CD4-positive, CD25-positive, alpha-beta regulatory T cell (primary cell): Measurements from ENCODE around the gene UBE2K. TPM values are rescaled to one million over a fixed set of nuclear protein-coding genes. Genes with fewer than 3 reads are reported as not detected.
"Not testable (repeated sequence)": the region's sequence is repeated elsewhere in the genome, so short reads cannot be mapped to it uniquely, and the experiment has no call there.

Experiments
- ATAC-seq, 2 donors: fragments of 150-1000 bp; cut with Tn5 transposase; one replicate each; pipeline ENCODE4 v1.10.0; 2021; ENCODE audit warnings: low read depth in 2 of 2, moderate number of reproducible peaks in 2 of 2, moderate library complexity in 1 of 2
- DNase-seq, 3 donors: peaks; one replicate each; pipeline versions ENCODE4 v3.0.0 to v3.0.0-alpha.2; 2012 to 2022; ENCODE audit warnings: mixed read lengths in 1 of 3
- H3K27ac ChIP-seq: one replicate; pipeline ENCODE4 v1.7.0; 2013; ENCODE audit warnings: mild to moderate bottlenecking, low read length; ENCODE audit not compliant: insufficient read depth, poor library complexity, severe bottlenecking
- H3K27me3 ChIP-seq: one replicate; pipeline ENCODE4 v1.7.0; 2013; ENCODE audit warnings: low read length; ENCODE audit not compliant: control insufficient read depth, insufficient read depth
- H3K36me3 ChIP-seq: one replicate; pipeline ENCODE4 v1.7.0; 2013; ENCODE audit warnings: mild to moderate bottlenecking, low read length, moderate library complexity; ENCODE audit not compliant: control insufficient read depth, insufficient read depth
- H3K4me1 ChIP-seq: 2 replicates; pipeline ENCODE4 v1.7.0; 2013; ENCODE audit warnings: mild to moderate bottlenecking, low read length; ENCODE audit not compliant: insufficient read depth, control insufficient read depth, poor library complexity, severe bottlenecking
- H3K4me3 ChIP-seq: one replicate; pipeline ENCODE4 v1.7.0; 2013; ENCODE audit warnings: low read depth, mild to moderate bottlenecking, low read length, moderate library complexity
- H3K9me3 ChIP-seq, 2 experiments: 1 replicate in 1 of 2; 2 replicates in 1 of 2; pipeline ENCODE4 v1.7.0; 2013; ENCODE audit warnings: low read length in 2 of 2, mild to moderate bottlenecking in 1 of 2, moderate library complexity in 1 of 2; ENCODE audit not compliant: control insufficient read depth in 2 of 2
- H3K27ac Mint-ChIP-seq, 3 donors: one replicate each; pipeline ENCODE4 v1.8.0; 2020 to 2022; ENCODE audit warnings: mild to moderate bottlenecking in 3 of 3, mixed read lengths in 3 of 3, moderate library complexity in 2 of 3
- H3K27me3 Mint-ChIP-seq: one replicate; pipeline ENCODE4 v1.8.0; 2022; ENCODE audit warnings: mild to moderate bottlenecking, mixed read lengths
- H3K36me3 Mint-ChIP-seq: one replicate; pipeline ENCODE4 v1.8.0; 2020; ENCODE audit warnings: mixed read lengths
- H3K4me1 Mint-ChIP-seq, 4 donors: one replicate each; pipeline ENCODE4 v1.8.0; 2020 to 2022; ENCODE audit warnings: mixed read lengths in 4 of 4, mild to moderate bottlenecking in 1 of 4
- H3K4me3 Mint-ChIP-seq, 4 donors: one replicate each; pipeline ENCODE4 v1.8.0; 2020 to 2022; ENCODE audit warnings: mild to moderate bottlenecking in 4 of 4, mixed read lengths in 4 of 4, moderate library complexity in 3 of 4
- H3K9me3 Mint-ChIP-seq, 7 donors: one replicate each; pipeline ENCODE4 v1.8.0; 2020 to 2022; ENCODE audit warnings: mixed read lengths in 7 of 7, mild to moderate bottlenecking in 3 of 7, moderate library complexity in 2 of 7
- polyA plus RNA-seq, 4 donors: library from polyadenylated mRNA; unstranded; fragments of 300-500 nt; fragmentation: Illumina TruSeq; gene quantifications; one replicate each; pipeline ENCODE4 v1.2.3, GENCODE V29; 2021
- total RNA-seq: library from RNA; stranded (reverse); gene quantifications from one replicate; pipeline ENCODE4 v1.2.3, GENCODE V29; 2022

The UBE2K gene
- total and polyA plus RNA-seq, 5 donors from 2014 or later, result 56.0 to 96.6 (median 73.4) TPM

GRCh38 chr4:39785083-39785482 lies 87.1 kb downstream of the UBE2K start:
- no peak overlapping the region for H3K4me3 Mint-ChIP-seq
- ATAC-seq (no peak), DNase-seq (no peak)
- H3K4me1 Mint-ChIP-seq, result peaks cover 0 to 7% (median 4%) of the 10 kb centered on the region in 4 donors
- no peak overlapping the region for H3K27ac ChIP-seq
- no peak overlapping the region for H3K27ac Mint-ChIP-seq
- H3K9me3 Mint-ChIP-seq, result no peaks in the 10 kb centered on the region
- H3K27me3 Mint-ChIP-seq, result no peaks in the 10 kb centered on the region
- H3K27me3 ChIP-seq, result no peaks in the 10 kb centered on the region
- H3K4me3 ChIP-seq, result no peak overlapping the region
- peaks cover 6% of the 10 kb centered on the region for H3K36me3 Mint-ChIP-seq
- H3K36me3 ChIP-seq, result no peaks in the 10 kb centered on the region
- no peaks in the 10 kb centered on the region for H3K9me3 ChIP-seq
- no peaks in the 10 kb centered on the region for H3K4me1 ChIP-seq

- no peaks in the 10 kb centered on the region for H3K4me1 ChIP-seq
- Mint-ChIP-seq H3K27me3 (no peaks in the 10 kb centered on the region), H3K4me1 (peaks cover 0 to 5% (median 4%) of the 10 kb centered on the region in 4 donors), H3K9me3 (no peaks in the 10 kb centered on the region), H3K36me3 (peaks cover 3% of the 10 kb centered on the region), H3K27ac (no peak overlapping the region), H3K4me3 (no peak overlapping the region)
- H3K4me3 ChIP-seq, result no peak overlapping the region
- no peak overlapping the region for H3K27ac ChIP-seq
- no peaks in the 10 kb centered on the region for H3K36me3 ChIP-seq
- DNase-seq, result no peak
- no peaks in the 10 kb centered on the region for H3K9me3 ChIP-seq
- no peak for ATAC-seq
- H3K27me3 ChIP-seq, result no peaks in the 10 kb centered on the region
These were observed 88.9 kb downstream of the UBE2K start for GRCh38 chr4:39786838-39787237.

- no peak overlapping the region for H3K27ac ChIP-seq
- ATAC-seq (no peak), DNase-seq (no peak)
- Mint-ChIP-seq H3K27me3 (no peaks in the 10 kb centered on the region), H3K9me3 (no peaks in the 10 kb centered on the region), H3K27ac (no peak overlapping the region), H3K4me1 (peaks cover 0 to 5% (median under 1%) of the 10 kb centered on the region in 4 donors), H3K36me3 (no peaks in the 10 kb centered on the region), H3K4me3 (no peak overlapping the region)
- no peaks in the 10 kb centered on the region for H3K27me3 ChIP-seq
- no peaks in the 10 kb centered on the region for H3K36me3 ChIP-seq
- no peaks in the 10 kb centered on the region for H3K9me3 ChIP-seq
- no peaks in the 10 kb centered on the region for H3K4me1 ChIP-seq
- H3K4me3 ChIP-seq, result no peak overlapping the region
These were observed 94.2 kb downstream of the UBE2K start for GRCh38 chr4:39792128-39792527.

DNA sequence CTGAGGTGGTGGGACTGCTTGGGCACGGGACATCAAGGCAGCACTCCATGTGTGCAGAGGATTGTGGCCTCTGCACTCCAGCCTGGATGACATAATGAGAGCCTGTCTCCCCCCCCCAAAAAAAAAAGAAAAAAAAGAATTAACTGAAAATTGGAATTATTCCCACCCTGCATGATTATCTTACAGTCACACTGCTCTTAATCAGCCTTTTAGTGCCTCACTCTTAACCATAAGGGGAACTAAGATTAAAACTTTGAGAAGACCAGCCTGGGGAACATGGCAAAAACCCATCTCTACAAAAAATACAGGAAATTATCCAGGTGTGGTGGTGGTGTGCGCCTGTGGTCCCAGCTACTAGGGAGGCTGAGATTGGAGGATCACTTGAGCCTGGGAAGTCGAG lies 94.6 kb downstream of the UBE2K start:
- no peak overlapping the region for H3K4me3 ChIP-seq
- H3K27ac Mint-ChIP-seq, result no peak overlapping the region

GRCh38 chr4:39792976-39793375 lies 95.0 kb downstream of the UBE2K start:
- not testable (repeated sequence) for H3K27ac Mint-ChIP-seq, H3K27ac ChIP-seq, H3K27me3 Mint-ChIP-seq, H3K9me3 Mint-ChIP-seq, H3K9me3 ChIP-seq, H3K4me1 ChIP-seq, ATAC-seq, H3K27me3 ChIP-seq, H3K36me3 ChIP-seq, DNase-seq, H3K4me1 Mint-ChIP-seq, H3K36me3 Mint-ChIP-seq, H3K4me3 ChIP-seq, H3K4me3 Mint-ChIP-seq

More for the DNA sequence above, 94.6 kb downstream of the UBE2K start:
- Mint-ChIP-seq H3K9me3 (no peaks in the 10 kb centered on the region), H3K4me1 (peaks cover 0 to 4% (median 0%) of the 10 kb centered on the region in 4 donors), H3K36me3 (no peaks in the 10 kb centered on the region), H3K27me3 (no peaks in the 10 kb centered on the region), H3K4me3 (no peak overlapping the region)
- H3K4me1 ChIP-seq, result no peaks in the 10 kb centered on the region
- DNase-seq (no peak), ATAC-seq (no peak)
- H3K27me3 ChIP-seq, result no peaks in the 10 kb centered on the region
- no peaks in the 10 kb centered on the region for H3K36me3 ChIP-seq
- no peaks in the 10 kb centered on the region for H3K9me3 ChIP-seq
- no peak overlapping the region for H3K27ac ChIP-seq

DNA sequence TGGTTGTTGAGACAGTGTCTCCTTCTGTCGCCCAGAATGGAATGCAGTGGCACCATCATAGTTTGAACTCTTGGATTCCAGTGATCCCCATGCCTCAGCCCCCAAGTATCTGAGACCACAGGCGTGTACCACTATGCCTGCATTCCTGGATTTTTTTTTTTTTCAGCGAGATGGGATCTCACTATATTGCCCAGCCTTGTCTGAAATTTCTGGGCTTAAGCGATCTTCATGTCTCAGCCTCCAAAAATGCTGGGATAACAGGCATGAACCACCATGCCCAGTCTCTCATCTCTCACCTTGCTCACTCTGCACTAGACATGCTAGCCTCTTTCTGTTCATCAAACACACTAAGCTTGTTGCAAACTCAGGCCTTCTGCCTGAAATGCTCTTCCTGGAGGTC lies 104.1 kb downstream of the UBE2K start:
- H3K27me3 ChIP-seq, result no peaks in the 10 kb centered on the region
- no peaks in the 10 kb centered on the region for H3K27me3 Mint-ChIP-seq
- no peak overlapping the region for H3K4me3 Mint-ChIP-seq
- no peaks in the 10 kb centered on the region for H3K36me3 ChIP-seq
- peaks cover 3% of the 10 kb centered on the region for H3K36me3 Mint-ChIP-seq
- DNase-seq (no peak), ATAC-seq (no peak)
- H3K4me1 Mint-ChIP-seq, result no peaks in the 10 kb centered on the region
- H3K27ac Mint-ChIP-seq, result no peak overlapping the region
- H3K9me3 ChIP-seq, result no peaks in the 10 kb centered on the region
- no peaks in the 10 kb centered on the region for H3K9me3 Mint-ChIP-seq
- no peaks in the 10 kb centered on the region for H3K4me1 ChIP-seq
- H3K4me3 ChIP-seq, result no peak overlapping the region
- H3K27ac ChIP-seq, result no peak overlapping the region

DNA sequence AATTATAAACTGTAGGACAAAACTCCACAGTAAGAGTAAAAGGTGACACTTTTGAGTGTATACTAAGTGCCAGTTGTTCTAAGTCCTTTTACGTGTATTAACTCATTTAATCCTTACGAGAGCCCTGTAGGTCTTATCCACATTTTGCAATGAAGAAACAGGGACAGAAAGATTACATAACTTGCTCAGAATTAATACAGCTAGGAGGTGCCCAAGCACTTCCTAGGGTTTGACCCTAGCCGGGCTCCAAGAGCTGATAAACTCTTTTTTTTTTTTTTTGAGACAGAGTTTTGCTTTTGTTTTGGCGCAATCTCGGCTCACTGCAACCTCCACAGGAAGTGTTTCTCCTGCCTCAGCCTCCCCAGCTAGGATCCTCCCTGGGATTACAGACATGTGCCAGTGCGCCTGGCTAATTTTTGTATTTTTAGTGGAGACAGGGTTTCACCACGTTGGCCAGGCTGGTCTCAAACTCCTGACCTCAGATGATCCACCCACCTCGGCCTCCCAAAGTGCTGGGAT lies 110.4 kb downstream of the UBE2K start:
- Mint-ChIP-seq H3K4me1 (peaks cover 0 to 6% (median 4%) of the 10 kb centered on the region in 4 donors), H3K4me3 (no peak overlapping the region), H3K27ac (no peak overlapping the region), H3K27me3 (peaks cover 5% of the 10 kb centered on the region), H3K36me3 (no peaks in the 10 kb centered on the region), H3K9me3 (peaks cover 0 to 4% (median 0%) of the 10 kb centered on the region in 7 donors)
- DNase-seq (no peak), ATAC-seq (no peak)
- no peak overlapping the region for H3K27ac ChIP-seq
- H3K9me3 ChIP-seq, result no peaks in the 10 kb centered on the region
- H3K4me1 ChIP-seq, result no peaks in the 10 kb centered on the region
- no peaks in the 10 kb centered on the region for H3K27me3 ChIP-seq
- H3K4me3 ChIP-seq, result no peak overlapping the region
- H3K36me3 ChIP-seq, result no peaks in the 10 kb centered on the region

DNA sequence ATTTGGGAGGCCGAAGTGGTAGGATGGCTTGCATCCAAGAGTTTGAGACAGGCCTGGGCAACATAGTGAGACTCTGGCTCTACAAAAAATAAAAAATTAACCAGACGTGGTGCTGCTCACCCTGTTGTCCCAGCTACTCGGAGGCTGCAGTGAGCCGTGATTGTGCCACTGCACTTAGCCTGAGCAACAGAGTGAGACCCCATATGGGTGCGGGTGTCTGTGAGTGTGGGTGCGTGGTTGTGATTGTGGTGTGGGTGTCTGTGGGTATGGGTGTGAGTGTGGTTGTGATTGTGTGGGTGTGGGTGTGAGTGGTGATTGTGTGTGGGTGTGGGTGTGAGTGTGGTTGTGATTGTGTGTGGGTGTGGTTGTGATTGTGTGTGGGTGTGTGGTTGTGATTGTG lies 114.6 kb downstream of the UBE2K start:
- Histone ChIP-seq H3K36me3 (no peaks in the 10 kb centered on the region), H3K27me3 (no peaks in the 10 kb centered on the region), H3K4me1 (no peaks in the 10 kb centered on the region), H3K9me3 (no peaks in the 10 kb centered on the region), H3K4me3 (no peak overlapping the region), H3K27ac (no peak overlapping the region)
- H3K27ac Mint-ChIP-seq, result peak overlapping the region in 2 of 3 donors; percentile 79 to 86
- peaks cover 0 to 4% (median 0%) of the 10 kb centered on the region in 7 donors for H3K9me3 Mint-ChIP-seq
- no peaks in the 10 kb centered on the region for H3K36me3 Mint-ChIP-seq
- H3K27me3 Mint-ChIP-seq, result peaks cover 5% of the 10 kb centered on the region
- peak overlapping the region in 3 of 4 donors; percentile 1 to 66 (median 7) for H3K4me3 Mint-ChIP-seq
- peaks cover 0 to 6% (median 4%) of the 10 kb centered on the region in 4 donors for H3K4me1 Mint-ChIP-seq
- no peak for ATAC-seq
- peak in 1 of 3 donors; percentile 23 for DNase-seq
